DMS153 treated with DMSO at 0.1 percent for 48 hours (cell line): ENCODE data around the gene INHBB.

Experiments
- DNase-seq: peaks from one replicate; lab custom pipeline; 2025; ENCODE audit not compliant: unreplicated experiment; lab: John Stamatoyannopoulos, UW

Gene INHBB

GRCh38 chr2:120341977-120342376 is 4.0 kb upstream of the INHBB start:
- no peak for DNase-seq

DNA sequence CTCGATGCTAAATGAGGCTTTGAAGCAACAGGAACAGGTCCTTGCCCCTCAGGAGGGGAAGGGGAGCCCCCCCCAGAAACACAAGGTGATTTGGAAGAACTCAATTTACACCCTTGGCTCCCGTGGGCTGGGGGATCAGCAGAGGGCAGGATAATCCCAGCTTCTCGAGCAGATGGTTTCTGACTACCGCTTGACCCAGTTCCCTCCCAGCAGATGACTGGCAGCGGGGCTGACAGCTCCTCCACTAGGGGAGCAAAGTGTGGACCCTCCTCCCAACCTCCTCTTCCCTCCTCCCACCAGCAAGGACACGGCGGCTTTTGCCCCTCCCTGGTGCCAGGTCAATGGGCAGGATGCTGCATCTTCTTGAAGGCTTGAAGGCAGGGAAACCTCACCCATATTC is 3.5 kb upstream of the INHBB start:
- no peak for DNase-seq

GRCh38 chr2:120343100-120343432 is 2.9 kb upstream of the INHBB start:
- no peak for DNase-seq

DNA sequence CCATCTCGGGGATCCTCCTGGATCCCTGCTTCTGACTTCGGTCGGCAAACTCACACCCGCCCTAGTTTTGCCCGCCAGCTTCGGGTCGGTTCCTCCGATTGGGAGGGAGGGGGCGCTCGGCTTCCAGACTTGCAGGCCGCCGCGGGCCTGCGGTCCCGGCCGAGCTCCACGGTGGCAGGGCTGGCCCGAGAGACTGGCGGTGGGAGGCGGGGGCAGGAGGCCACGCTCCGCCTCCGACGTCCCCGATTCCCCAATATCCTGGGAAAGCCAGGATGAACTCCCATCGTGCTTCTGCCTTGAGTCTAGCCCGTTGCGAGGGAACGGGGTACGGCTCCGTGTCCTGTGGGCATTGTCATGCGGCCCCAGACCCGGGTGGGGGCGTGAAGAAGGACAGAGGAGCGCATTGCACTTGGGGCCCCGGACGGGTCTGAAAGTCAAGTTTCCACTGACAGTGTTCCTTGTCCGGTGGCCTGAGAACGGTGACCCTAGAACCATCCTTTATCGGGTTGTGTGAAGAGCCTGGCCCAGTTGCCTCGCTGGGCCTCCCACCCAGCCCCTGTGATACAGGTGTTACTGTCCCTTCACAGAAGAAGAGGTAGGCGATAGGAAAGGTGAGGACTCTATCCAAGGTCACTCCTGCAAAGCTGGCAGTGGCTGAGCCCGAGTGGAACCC is 2.4 kb upstream of the INHBB start:
- peak; percentile 84 for DNase-seq

DNA sequence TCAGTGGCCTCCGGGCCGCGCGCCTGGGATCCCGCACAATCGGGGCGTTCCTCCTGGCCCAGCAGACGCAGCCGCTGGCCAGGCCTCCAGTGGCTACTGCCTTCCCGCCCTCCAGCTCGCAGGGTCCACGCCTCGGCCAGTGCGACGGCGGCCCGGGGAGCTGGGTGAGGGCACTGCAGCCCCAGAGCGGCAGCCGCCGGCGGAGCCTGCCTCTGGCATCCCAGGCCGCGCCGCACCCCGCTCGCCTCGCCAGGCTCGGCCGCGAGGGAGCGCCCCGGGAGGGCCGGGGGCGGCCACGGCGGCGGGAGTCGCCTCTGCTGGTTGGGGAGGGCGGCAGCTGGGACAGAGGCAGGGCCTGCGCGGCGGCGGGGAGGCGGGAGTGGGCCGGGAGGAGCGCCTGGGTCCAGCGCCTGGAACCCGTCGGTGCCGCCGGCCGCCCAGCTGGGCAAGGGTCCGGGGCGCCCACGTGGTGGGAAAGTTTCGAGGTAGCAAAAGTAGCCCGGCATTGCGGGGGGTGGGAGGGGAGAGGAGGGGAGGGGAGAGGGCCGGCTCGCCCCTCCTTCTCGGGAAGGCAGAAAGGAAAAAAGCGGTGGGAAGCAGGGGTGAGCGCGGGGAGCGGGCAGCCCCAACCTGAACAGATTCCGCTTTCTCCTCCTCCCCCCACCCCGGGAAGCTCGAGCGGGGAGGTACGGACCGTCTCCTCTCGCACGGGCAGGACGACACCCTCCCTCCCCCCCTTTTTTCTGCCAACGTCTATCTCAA is 1.5 kb upstream of the INHBB start:
- DNase-seq = no peak

GRCh38 chr2:120344976-120345581 is 857 bp upstream of the INHBB start:
- no peak for DNase-seq

- no peak for DNase-seq
These were observed 328 bp upstream of the INHBB start for GRCh38 chr2:120345608-120346007.

- DNase-seq = peak; percentile 4
These were observed 877 bp downstream of the INHBB start for GRCh38 chr2:120346667-120347358.

- DNase-seq = peak; percentile 21
These were observed 1.6 kb downstream of the INHBB start for GRCh38 chr2:120347396-120348060.

GRCh38 chr2:120348134-120348736 is 2.3 kb downstream of the INHBB start:
- peak; percentile 48 for DNase-seq

DNA sequence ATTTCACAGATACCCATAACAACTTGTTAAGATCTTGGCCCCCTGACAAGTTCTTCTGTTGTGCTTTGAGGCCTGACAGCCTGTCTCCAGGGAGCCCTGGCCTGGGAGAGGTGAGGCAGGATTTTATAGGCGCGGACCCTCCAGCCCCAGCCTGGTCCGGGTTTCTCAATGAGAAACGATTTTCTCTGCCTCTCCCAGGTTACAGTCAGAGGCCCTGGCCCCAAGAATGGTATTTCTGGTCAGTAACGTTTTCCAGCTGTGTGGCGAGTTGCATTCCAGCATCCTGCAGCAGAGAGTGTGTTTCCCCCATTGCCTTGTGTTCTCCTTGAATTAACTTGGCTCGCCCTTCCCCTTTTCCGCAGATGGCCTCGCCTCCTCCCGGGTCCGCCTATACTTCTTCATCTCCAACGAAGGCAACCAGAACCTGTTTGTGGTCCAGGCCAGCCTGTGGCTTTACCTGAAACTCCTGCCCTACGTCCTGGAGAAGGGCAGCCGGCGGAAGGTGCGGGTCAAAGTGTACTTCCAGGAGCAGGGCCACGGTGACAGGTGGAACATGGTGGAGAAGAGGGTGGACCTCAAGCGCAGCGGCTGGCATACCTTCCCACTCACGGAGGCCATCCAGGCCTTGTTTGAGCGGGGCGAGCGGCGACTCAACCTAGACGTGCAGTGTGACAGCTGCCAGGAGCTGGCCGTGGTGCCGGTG is 3.0 kb downstream of the INHBB start:
- no peak for DNase-seq

- no peak for DNase-seq
These were observed 3.5 kb downstream of the INHBB start for GRCh38 chr2:120349440-120349921.

DNA sequence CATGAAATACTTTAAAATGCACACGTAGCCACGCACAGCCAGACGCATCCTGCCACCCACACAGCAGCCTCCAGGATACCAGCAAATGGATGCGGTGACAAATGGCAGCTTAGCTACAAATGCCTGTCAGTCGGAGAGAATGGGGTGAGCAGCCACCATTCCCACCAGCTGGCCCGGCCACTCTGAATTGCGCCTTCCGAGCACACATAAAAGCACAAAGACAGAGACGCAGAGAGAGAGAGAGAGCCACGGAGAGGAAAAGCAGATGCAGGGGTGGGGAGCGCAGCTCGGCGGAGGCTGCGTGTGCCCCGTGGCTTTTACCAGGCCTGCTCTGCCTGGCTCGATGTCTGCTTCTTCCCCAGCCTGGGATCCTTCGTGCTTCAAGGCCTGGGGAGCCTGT is 4.1 kb downstream of the INHBB start:
- DNase-seq = no peak

DNA sequence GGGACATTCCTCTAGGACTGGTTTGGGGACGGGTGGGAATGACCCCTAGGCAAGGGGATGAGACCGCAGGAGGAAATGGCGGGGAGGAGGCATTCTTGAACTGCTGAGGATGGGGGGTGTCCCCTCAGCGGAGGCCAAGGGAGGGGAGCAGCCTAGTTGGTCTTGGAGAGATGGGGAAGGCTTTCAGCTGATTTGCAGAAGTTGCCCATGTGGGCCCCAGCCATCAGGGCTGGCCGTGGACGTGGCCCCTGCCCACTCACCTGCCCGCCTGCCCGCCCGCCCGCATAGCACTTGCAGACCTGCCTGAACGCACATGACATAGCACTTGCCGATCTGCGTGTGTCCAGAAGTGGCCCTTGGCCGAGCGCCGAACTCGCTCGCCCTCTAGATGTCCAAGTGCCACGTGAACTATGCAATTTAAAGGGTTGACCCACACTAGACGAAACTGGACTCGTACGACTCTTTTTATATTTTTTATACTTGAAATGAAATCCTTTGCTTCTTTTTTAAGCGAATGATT is 4.9 kb downstream of the INHBB start:
- no peak for DNase-seq

DNA sequence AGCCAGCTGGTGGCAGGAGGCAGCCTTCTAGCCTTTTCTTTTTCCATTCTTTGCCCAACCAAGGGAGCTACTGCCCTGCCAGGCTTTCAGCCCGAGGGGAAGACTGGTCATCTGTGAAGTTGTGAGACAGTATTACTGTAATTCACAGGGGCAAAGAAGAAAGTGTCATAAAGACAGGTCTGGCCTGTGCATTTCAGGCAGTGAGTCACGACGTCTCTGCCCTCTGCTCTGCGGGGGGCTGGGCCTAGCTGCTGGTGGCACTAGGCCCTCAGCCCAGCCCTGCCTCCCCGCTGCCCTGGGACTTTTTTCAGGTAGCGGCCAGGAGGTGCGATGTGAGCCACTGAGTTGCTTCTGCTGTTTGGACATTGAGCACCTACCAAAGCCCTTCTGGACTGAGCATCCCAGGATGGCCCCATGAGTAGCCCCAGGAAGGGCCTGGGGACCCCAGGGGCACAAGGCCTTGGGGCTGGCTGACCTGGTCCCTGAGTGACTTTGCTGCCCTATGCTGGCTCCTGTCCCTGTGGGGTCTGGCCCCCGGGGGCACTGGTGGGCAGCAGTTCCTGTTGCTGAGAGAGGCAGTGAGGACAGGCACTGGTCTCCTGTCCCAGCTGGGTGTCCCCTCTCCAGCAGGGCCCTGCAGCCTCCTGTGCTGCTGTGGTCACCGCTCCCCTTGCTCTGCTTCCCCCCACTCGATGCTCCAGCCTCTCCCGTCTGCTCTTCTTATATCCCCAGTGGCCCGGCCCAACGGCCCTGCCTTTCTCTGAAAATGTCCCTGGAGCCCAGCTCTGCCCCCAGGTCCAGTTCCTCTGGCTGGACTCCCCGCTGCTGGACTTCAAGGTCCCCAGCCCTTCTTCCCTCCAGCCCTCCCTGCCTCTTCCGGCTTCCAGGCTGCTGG is 7.0 kb downstream of the INHBB start:
- no peak for DNase-seq

GRCh38 chr2:120353591-120353898 is 7.6 kb downstream of the INHBB start:
- DNase-seq = no peak

GRCh38 chr2:120353931-120354330 is 8.0 kb downstream of the INHBB start:
- no peak for DNase-seq

DNA sequence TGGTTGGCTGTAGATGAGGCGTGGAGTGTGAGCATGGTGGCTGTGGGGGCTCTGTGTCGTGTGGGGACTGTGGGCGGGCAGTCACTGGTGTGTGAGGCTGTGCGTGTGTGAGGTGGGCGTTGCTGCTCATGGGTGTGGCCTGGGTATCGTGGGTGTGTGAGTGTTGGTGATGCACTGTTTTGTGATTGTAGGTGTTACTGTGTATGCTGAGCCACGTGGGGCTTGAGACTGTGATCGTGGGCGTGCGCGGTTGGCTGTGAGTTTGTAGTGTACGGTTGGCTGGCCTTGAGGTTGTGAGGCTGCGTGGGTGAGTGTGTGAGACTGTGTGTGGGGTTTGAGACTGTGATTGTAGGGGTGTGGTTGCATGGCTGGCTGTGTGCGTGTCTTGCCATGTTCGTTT is 8.5 kb downstream of the INHBB start:
- DNase-seq = no peak
